Erythroblast (primary cell): ENCODE measurements around the gene CACNA1B.

Experiments used
- GATA1 ChIP-seq: IDR thresholded peaks from 2 replicates; pipeline ENCODE4 v1.6.1; 2011; ENCODE audit warnings: low read depth, mild to moderate bottlenecking, control low read depth, low read length, moderate library complexity
- POLR2A ChIP-seq: IDR thresholded peaks from 2 replicates; pipeline ENCODE4 v1.6.1; 2011; ENCODE audit warnings: mild to moderate bottlenecking, low read length

DNA sequence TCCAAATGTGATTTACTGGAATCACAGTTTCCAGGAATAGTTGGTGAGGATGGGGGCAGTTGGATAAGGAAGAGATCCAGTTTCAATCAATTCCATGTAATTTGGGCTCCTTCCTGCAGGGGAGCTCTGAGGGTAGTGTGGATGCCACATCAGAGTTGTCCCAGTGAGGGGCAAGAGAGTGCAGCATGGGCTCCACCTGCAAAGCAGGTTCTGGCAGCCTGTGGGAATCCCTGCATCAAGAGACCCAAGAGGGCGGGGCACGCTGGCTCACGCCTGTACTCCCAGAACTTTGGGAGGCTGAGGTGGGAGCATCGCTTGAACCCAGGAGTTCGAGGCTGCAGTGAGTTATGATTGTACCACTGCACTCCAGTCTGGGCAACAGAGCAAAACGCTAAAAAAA, 188.5 kb downstream of the CACNA1B start:
- TF ChIP-seq POLR2A (no peak), GATA1 (no peak)
